ENCODE results near the gene BRD8. TPM values are rescaled to one million over a fixed set of nuclear protein-coding genes. Genes with fewer than 3 reads are reported as not detected.

The BRD8 gene
- total and polyA plus RNA-seq, 2 experiments from 2014 or later = 45.8 to 117 TPM

DNA sequence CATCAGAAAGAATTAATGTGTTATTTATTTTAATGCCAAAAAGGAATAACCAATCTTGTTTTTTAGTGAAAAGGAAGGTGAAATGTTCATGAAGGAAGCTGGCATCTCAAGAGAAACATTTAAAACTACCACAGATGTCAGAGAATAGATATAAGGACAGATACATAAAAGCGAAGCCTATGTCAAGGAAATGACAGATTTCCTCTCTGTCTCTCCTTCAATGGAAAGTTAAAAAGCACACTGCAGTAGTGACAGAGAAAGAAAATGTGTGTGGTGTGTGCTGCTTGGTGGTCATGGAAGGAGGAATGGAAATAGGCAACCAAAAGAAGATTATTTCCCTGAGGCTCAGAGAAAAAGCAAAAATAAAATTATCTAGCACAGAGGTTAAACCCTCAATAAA lies 85.4 kb downstream of the BRD8 start:
- Histone ChIP-seq H2AFZ (no peak overlapping the region), H3K27ac (ENCODE audit: low read depth) (no peak overlapping the region), H3K79me2 (replicated peaks; ENCODE audit: insufficient read depth) (no peaks in the 10 kb centered on the region), H3K9me2 (ENCODE audit: insufficient read depth) (no peaks in the 10 kb centered on the region), H3K27me3 (ENCODE audit: insufficient read depth) (peaks cover 94% of the 10 kb centered on the region), H3K36me3 (ENCODE audit: insufficient read depth) (no peaks in the 10 kb centered on the region), H4K20me1 (replicated peaks; ENCODE audit: insufficient read depth) (peaks cover 6% of the 10 kb centered on the region), H3F3A (replicated peaks; ENCODE audit: low read depth) (peaks cover 13% of the 10 kb centered on the region), H3K4me2 (peak overlapping the region; percentile 67), H3K4me3 (no peak overlapping the region), H3K4me1 (ENCODE audit: insufficient read depth) (peaks cover 50% of the 10 kb centered on the region)
- no peaks in the 10 kb centered on the region for H3K36me3 Mint-ChIP-seq (ENCODE audit: low read depth)
- H3K27ac Mint-ChIP-seq = no peak overlapping the region
- H3K9me3 Mint-ChIP-seq = no peaks in the 10 kb centered on the region
- no peak for ATAC-seq
- DNase-seq (ENCODE audit: low spot score) = no peak
- H3K4me1 Mint-ChIP-seq = peaks cover 61% of the 10 kb centered on the region
- no peak overlapping the region for H3K4me3 Mint-ChIP-seq
- TF ChIP-seq CREB1 (CRISPR knock-in tag; IDR thresholded peaks at IDR 0.05; ENCODE audit: low read depth) = no peak
- TF ChIP-seq, protein P1, sequence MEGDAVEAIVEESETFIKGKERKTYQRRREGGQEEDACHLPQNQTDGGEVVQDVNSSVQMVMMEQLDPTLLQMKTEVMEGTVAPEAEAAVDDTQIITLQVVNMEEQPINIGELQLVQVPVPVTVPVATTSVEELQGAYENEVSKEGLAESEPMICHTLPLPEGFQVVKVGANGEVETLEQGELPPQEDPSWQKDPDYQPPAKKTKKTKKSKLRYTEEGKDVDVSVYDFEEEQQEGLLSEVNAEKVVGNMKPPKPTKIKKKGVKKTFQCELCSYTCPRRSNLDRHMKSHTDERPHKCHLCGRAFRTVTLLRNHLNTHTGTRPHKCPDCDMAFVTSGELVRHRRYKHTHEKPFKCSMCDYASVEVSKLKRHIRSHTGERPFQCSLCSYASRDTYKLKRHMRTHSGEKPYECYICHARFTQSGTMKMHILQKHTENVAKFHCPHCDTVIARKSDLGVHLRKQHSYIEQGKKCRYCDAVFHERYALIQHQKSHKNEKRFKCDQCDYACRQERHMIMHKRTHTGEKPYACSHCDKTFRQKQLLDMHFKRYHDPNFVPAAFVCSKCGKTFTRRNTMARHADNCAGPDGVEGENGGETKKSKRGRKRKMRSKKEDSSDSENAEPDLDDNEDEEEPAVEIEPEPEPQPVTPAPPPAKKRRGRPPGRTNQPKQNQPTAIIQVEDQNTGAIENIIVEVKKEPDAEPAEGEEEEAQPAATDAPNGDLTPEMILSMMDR (conservative IDR thresholded peaks at IDR 0.05; ENCODE audit: low read depth in 2 of 2) = no peak
- no peak for TF ChIP-seq REST (IDR thresholded peaks at IDR 0.05; ENCODE audit: unreplicated experiment)
- TF ChIP-seq ZNF114 (CRISPR knock-in tag; IDR thresholded peaks at IDR 0.05) = no peak
- H3K27me3 Mint-ChIP-seq (ENCODE audit: insufficient read depth, low read depth, poor library complexity) = peaks cover 94% of the 10 kb centered on the region

DNA sequence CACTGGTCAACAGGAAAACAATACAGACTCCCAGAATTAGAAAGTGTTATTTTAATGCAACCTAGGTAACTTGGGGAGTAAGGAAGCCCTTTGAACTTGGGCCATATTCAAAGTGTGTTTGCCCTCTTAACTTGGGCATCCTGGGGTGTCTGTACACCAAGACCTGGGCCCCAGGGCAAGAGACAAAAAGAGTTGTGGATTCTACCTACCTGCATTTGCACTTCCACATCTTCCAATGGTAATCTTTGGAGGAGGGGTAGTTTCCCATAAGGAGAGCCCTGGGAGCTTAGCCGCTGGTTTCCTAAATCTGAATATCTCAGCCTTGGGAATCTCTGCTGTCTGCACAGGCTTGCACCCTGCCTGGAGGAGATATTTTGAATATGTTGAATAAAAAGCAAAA lies 86.1 kb downstream of the BRD8 start:
- Histone ChIP-seq H4K20me1 (replicated peaks; ENCODE audit: insufficient read depth) (peaks cover 6% of the 10 kb centered on the region), H3K9me2 (ENCODE audit: insufficient read depth) (no peaks in the 10 kb centered on the region), H3K4me1 (ENCODE audit: insufficient read depth) (peaks cover 48% of the 10 kb centered on the region), H2AFZ (no peak overlapping the region), H3K4me3 (no peak overlapping the region), H3K27ac (ENCODE audit: low read depth) (no peak overlapping the region), H3F3A (replicated peaks; ENCODE audit: low read depth) (peaks cover 13% of the 10 kb centered on the region), H3K36me3 (ENCODE audit: insufficient read depth) (no peaks in the 10 kb centered on the region), H3K79me2 (replicated peaks; ENCODE audit: insufficient read depth) (no peaks in the 10 kb centered on the region), H3K27me3 (ENCODE audit: insufficient read depth) (peaks cover 94% of the 10 kb centered on the region), H3K4me2 (peak overlapping the region; percentile 67)
- Mint-ChIP-seq H3K27ac (no peak overlapping the region), H3K36me3 (ENCODE audit: low read depth) (no peaks in the 10 kb centered on the region), H3K9me3 (no peaks in the 10 kb centered on the region), H3K4me3 (peak overlapping the region; percentile 29; the same call in 2 of the 3 replicates), H3K4me1 (peaks cover 58% of the 10 kb centered on the region), H3K27me3 (ENCODE audit: insufficient read depth, low read depth, poor library complexity) (peaks cover 91% of the 10 kb centered on the region)
- peak; percentile 49; the same call in 1 of the 2 replicates for TF ChIP-seq NANOG (IDR thresholded peaks at IDR 0.05; ENCODE audit: borderline replicate concordance)
- TF ChIP-seq, protein P1 (conservative IDR thresholded peaks at IDR 0.05; ENCODE audit: low read depth in 2 of 2) = no peak
- no peak for TF ChIP-seq CREB1 (CRISPR knock-in tag; IDR thresholded peaks at IDR 0.05; ENCODE audit: low read depth)
- no peak for TF ChIP-seq STAT1 (IDR thresholded peaks at IDR 0.05; ENCODE audit: unreplicated experiment)
- no peak for TF ChIP-seq ZNF331 (CRISPR knock-in tag; IDR thresholded peaks at IDR 0.05; ENCODE audit: low read depth)
- TF ChIP-seq ETS1 (IDR thresholded peaks at IDR 0.05) = no peak
- DNase-seq (ENCODE audit: low spot score) (peak; percentile 51), ATAC-seq (peak; percentile 9; the same call in 2 of the 3 replicates)
